Measurements from ENCODE around the gene SHB.

The SHB gene

GRCh38 chr9:37903647-37904444 is 165.2 kb downstream of the SHB start, which contains the start of gene SLC25A51:
TSS of gene SLC25A51 (minus strand) at chr9:37904127. CDS start at chr9:37888550, 15,577 bp downstream.
- H3K4me2 ChIP-seq (ENCODE audit: low read length): peak within 1 kb of the TSS; percentile 83
- peak within 1 kb of the TSS; percentile 86 for H3K9ac ChIP-seq (ENCODE audit: low read length)
- H3K27me3 ChIP-seq (ENCODE audit: low read depth, low read length): no peaks in the 10 kb centered on the region
- H3K36me3 ChIP-seq (replicated peaks; ENCODE audit: low read depth, low read length): peaks cover 3% of the 10 kb centered on the region
- peak within 1 kb of the TSS; percentile 83 for H3K27ac ChIP-seq (ENCODE audit: low read length)
- peaks cover 18% of the 10 kb centered on the region for H3K4me1 ChIP-seq (ENCODE audit: low read length)
- peak within 1 kb of the TSS; percentile 92 for H2AFZ ChIP-seq (ENCODE audit: low read depth, low read length)
- no peaks in the 10 kb centered on the region for H3K9me3 ChIP-seq (ENCODE audit: insufficient read depth, low read length)
- TF ChIP-seq, protein P1, sequence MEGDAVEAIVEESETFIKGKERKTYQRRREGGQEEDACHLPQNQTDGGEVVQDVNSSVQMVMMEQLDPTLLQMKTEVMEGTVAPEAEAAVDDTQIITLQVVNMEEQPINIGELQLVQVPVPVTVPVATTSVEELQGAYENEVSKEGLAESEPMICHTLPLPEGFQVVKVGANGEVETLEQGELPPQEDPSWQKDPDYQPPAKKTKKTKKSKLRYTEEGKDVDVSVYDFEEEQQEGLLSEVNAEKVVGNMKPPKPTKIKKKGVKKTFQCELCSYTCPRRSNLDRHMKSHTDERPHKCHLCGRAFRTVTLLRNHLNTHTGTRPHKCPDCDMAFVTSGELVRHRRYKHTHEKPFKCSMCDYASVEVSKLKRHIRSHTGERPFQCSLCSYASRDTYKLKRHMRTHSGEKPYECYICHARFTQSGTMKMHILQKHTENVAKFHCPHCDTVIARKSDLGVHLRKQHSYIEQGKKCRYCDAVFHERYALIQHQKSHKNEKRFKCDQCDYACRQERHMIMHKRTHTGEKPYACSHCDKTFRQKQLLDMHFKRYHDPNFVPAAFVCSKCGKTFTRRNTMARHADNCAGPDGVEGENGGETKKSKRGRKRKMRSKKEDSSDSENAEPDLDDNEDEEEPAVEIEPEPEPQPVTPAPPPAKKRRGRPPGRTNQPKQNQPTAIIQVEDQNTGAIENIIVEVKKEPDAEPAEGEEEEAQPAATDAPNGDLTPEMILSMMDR (IDR thresholded peaks at IDR 0.05; ENCODE audit: low read depth, low read length): peak; percentile 95
- no peak for TF ChIP-seq EZH2phosphoT487 (IDR thresholded peaks at IDR 0.05; ENCODE audit: low read depth)
- peak within 1 kb of the TSS; percentile 93 for H3K4me3 ChIP-seq (ENCODE audit: low read length)
- peaks cover 6% of the 10 kb centered on the region; the same call in 1 of the 2 replicates for H4K20me1 ChIP-seq (ENCODE audit: insufficient read depth, low read length)
- H3K79me2 ChIP-seq (ENCODE audit: low read length): peaks cover 37% of the 10 kb centered on the region

DNA sequence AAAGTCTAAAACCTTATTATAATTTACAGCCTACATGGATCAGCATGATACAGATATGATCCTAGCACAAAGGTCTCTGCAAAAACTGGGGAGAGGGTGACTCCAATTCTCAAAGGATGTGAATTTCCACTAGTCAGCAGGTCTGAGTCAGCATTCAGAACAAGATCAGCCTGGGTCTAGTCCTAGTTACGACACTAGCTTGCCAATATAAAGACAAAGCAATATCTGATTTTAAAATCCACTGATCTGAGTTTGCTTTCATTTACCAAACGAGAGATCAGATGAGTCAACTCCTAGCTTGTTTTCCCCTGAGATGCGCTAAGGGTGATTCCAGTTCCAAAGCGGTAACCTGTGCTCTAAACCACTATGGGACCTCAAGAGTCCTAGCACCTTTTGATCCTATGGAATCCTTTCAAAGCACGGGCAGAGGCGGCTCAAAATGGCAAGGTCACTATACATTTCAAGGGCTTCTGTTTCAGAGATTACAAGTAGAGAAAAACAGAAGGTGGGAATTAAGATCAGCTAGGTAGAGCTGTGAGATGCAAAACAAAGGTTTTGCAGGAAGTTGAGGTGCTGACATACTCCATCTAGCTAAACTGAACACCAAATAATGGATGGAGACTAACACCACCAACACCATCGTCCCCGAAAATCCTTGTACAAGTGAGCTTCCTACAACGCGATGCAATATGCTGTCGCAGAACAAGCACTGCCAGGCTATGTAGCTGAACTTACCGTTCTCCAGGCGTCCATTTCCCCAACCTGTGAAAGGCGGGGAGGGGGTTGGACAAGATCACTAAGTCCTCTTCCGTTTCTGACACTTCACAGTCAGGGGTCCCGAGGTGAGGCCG is 166.0 kb downstream of the SHB start:
- Histone ChIP-seq H3K4me1 (ENCODE audit: low read length) (peaks cover 18% of the 10 kb centered on the region), H3K36me3 (replicated peaks; ENCODE audit: low read depth, low read length) (peaks cover 6% of the 10 kb centered on the region), H3K79me2 (ENCODE audit: low read length) (peaks cover 37% of the 10 kb centered on the region), H3K27ac (ENCODE audit: low read length) (peak overlapping the region; percentile 83), H3K27me3 (ENCODE audit: low read depth, low read length) (no peaks in the 10 kb centered on the region), H3K4me2 (ENCODE audit: low read length) (peak overlapping the region; percentile 83), H3K9ac (ENCODE audit: low read length) (peak overlapping the region; percentile 86), H3K9me3 (ENCODE audit: insufficient read depth, low read length) (no peaks in the 10 kb centered on the region), H3K4me3 (ENCODE audit: low read length) (peak overlapping the region; percentile 93), H4K20me1 (ENCODE audit: insufficient read depth, low read length) (peaks cover 6% of the 10 kb centered on the region; the same call in 1 of the 2 replicates), H2AFZ (ENCODE audit: low read depth, low read length) (peak overlapping the region; percentile 34; the same call in 1 of the 2 replicates)
- no peak for TF ChIP-seq EZH2phosphoT487 (IDR thresholded peaks at IDR 0.05; ENCODE audit: low read depth)
- TF ChIP-seq, protein P1 (IDR thresholded peaks at IDR 0.05; ENCODE audit: low read depth, low read length): no peak

DNA sequence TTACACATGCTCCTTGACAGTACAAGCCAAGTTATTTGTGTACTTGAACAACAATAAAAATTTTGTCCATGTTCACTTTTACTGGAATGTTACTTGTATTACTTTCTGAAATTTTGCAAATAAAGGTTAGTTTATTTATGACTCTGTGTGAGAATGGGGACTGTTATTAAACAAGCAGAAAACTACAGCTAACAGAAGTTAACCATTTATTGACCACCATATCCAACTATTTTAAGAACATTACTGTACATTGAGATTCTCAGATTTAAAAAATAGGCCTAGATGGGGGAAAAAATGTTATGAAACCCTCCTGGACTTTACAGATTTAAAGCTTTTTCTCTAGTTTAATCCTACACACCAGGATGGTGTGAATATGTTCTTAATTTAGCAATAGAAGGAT is 166.9 kb downstream of the SHB start:
- Histone ChIP-seq H4K20me1 (ENCODE audit: insufficient read depth, low read length) (peaks cover 6% of the 10 kb centered on the region; the same call in 1 of the 2 replicates), H3K9me3 (ENCODE audit: insufficient read depth, low read length) (no peaks in the 10 kb centered on the region), H3K27ac (ENCODE audit: low read length) (no peak overlapping the region), H3K4me2 (ENCODE audit: low read length) (peak overlapping the region; percentile 83), H3K79me2 (ENCODE audit: low read length) (peaks cover 37% of the 10 kb centered on the region), H3K4me3 (ENCODE audit: low read length) (peak overlapping the region; percentile 93), H2AFZ (ENCODE audit: low read depth, low read length) (no peak overlapping the region), H3K9ac (ENCODE audit: low read length) (peak overlapping the region; percentile 86), H3K4me1 (ENCODE audit: low read length) (peaks cover 18% of the 10 kb centered on the region), H3K36me3 (replicated peaks; ENCODE audit: low read depth, low read length) (peaks cover 11% of the 10 kb centered on the region), H3K27me3 (ENCODE audit: low read depth, low read length) (no peaks in the 10 kb centered on the region)
- TF ChIP-seq, protein P1 (IDR thresholded peaks at IDR 0.05; ENCODE audit: low read depth, low read length): no peak
- TF ChIP-seq EZH2phosphoT487 (IDR thresholded peaks at IDR 0.05; ENCODE audit: low read depth): no peak

DNA sequence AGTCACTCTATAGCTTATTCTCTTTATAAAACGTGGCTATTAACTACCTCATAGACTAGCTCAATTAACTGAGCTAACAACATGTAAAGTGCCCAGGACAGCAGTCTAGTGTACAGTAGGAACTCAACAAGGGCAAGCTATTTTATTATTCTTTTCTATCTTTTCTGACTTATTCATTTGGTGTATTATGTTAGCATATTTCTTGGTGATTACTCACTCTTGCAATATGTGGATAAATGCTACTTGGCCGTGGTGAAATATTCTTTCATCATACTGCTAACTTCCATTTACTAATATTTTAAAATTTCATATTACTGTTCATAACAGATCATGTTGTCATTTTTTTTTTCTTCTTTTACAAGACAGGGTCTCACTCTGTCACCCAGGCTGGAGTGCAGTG is 170.0 kb downstream of the SHB start:
- H4K20me1 ChIP-seq (ENCODE audit: insufficient read depth, low read length): peaks cover 6% of the 10 kb centered on the region; the same call in 1 of the 2 replicates
- H3K79me2 ChIP-seq (ENCODE audit: low read length): peaks cover 37% of the 10 kb centered on the region
- no peaks in the 10 kb centered on the region for H3K9me3 ChIP-seq (ENCODE audit: insufficient read depth, low read length)
- TF ChIP-seq EZH2phosphoT487 (IDR thresholded peaks at IDR 0.05; ENCODE audit: low read depth): no peak
- H3K27ac ChIP-seq (ENCODE audit: low read length): no peak overlapping the region
- no peak overlapping the region for H3K9ac ChIP-seq (ENCODE audit: low read length)
- H2AFZ ChIP-seq (ENCODE audit: low read depth, low read length): no peak overlapping the region
- peaks cover 29% of the 10 kb centered on the region for H3K36me3 ChIP-seq (replicated peaks; ENCODE audit: low read depth, low read length)
- H3K4me3 ChIP-seq (ENCODE audit: low read length): no peak overlapping the region
- no peaks in the 10 kb centered on the region for H3K27me3 ChIP-seq (ENCODE audit: low read depth, low read length)
- H3K4me2 ChIP-seq (ENCODE audit: low read length): no peak overlapping the region
- peaks cover 12% of the 10 kb centered on the region for H3K4me1 ChIP-seq (ENCODE audit: low read length)
